ENCODE results near the gene SHMT2. TPM values are rescaled to one million over a fixed set of nuclear protein-coding genes. Genes with fewer than 3 reads are reported as not detected.

Gene SHMT2
- total and polyA plus RNA-seq, 12 donors, result 14.3 to 49.8 (median 27.1) TPM

- WGBS, 2 donors, result 81 to 89% methylated on average over 5 of the region's 5 CpGs
Measured at GRCh38 chr12:57218030-57218853, 11.3 kb upstream of the SHMT2 start.

GRCh38 chr12:57219205-57219992, 10.1 kb upstream of the SHMT2 start:
- WGBS, 2 donors, result 64 to 67% methylated on average over 14 of the region's 14 CpGs
- H3K27me3 ChIP-seq, result peaks cover 9 to 99% (median 93%) of the 10 kb centered on the region in 7 donors
- H3K9me3 ChIP-seq, result no peaks in the 10 kb centered on the region
- H3K27ac ChIP-seq, result no peak overlapping the region
- ATAC-seq (no peak), DNase-seq (no peak)
- intact Hi-C loops (cut with DNase I), result loop anchor here in 1 of 10 donors (10.0 kb wide), 1 partner anchor 245 kb away; no protein-coding TSS in a partner anchor
- no peak overlapping the region for H3K4me3 ChIP-seq
- H3K4me1 ChIP-seq, result peaks cover 4 to 42% (median 28%) of the 10 kb centered on the region in 9 donors
- H3K36me3 ChIP-seq, result no peaks in the 10 kb centered on the region
- TF ChIP-seq CTCF (IDR thresholded peaks at IDR 0.05), result no peak

More at GRCh38 chr12:57218030-57218853, 11.3 kb upstream of the SHMT2 start:
- H3K4me3 ChIP-seq, result no peak overlapping the region
- TF ChIP-seq CTCF (IDR thresholded peaks at IDR 0.05), result no peak
- H3K9me3 ChIP-seq, result no peaks in the 10 kb centered on the region
- DNase-seq, result no peak
- H3K36me3 ChIP-seq, result peaks cover 0 to 7% (median 0%) of the 10 kb centered on the region in 9 donors
- ATAC-seq, result no peak
- H3K4me1 ChIP-seq, result peaks cover 10 to 53% (median 39%) of the 10 kb centered on the region in 9 donors
- intact Hi-C loops (cut with DNase I), result loop anchor here in 1 of 10 donors (10.0 kb wide), 1 partner anchor 247 kb away; no protein-coding TSS in a partner anchor
- no peak overlapping the region for H3K27ac ChIP-seq
- H3K27me3 ChIP-seq, result peaks cover 8 to 98% (median 81%) of the 10 kb centered on the region in 7 donors

- intact Hi-C loops (cut with DNase I), result loop anchor here in 1 of 10 donors (10.0 kb wide), 1 partner anchor 245 kb away; no protein-coding TSS in a partner anchor
- DNase-seq (no peak), ATAC-seq (no peak)
- Histone ChIP-seq H3K36me3 (no peaks in the 10 kb centered on the region), H3K4me3 (no peak overlapping the region), H3K27ac (no peak overlapping the region), H3K9me3 (no peaks in the 10 kb centered on the region), H3K27me3 (peaks cover 17 to 99% (median 98%) of the 10 kb centered on the region in 7 donors), H3K4me1 (peaks cover 4 to 40% (median 24%) of the 10 kb centered on the region in 9 donors)
- WGBS, 2 donors, result 12 to 15% methylated on average over 33 to 38 of the region's 38 CpGs
- no peak for TF ChIP-seq CTCF (IDR thresholded peaks at IDR 0.05)
Measured at GRCh38 chr12:57219993-57220754, 9.3 kb upstream of the SHMT2 start.

Measured in heart right ventricle (tissue), 16 donors.